SK-N-SH (cell line): ENCODE results near the gene PLCG2. TPM values are rescaled to one million over a fixed set of nuclear protein-coding genes. Genes with fewer than 3 reads are reported as not detected.

Experiments
- CTCF ChIA-PET: fragments of 300-600, 350-600 bp; formaldehyde crosslinking; extraction: SDS; loops from one replicate; lab custom pipeline; 2021; lab: Yijun Ruan, JAX
- POLR2A ChIA-PET: fragments of 350-600 bp; sonication (Branson Sonifier 250); formaldehyde crosslinking; extraction: SDS; loops from one replicate; lab custom pipeline; 2020; ENCODE audit warnings: antibody characterized with exemption, inconsistent platforms; lab: Yijun Ruan, JAX
- DNase-seq: peaks from one replicate; pipeline ENCODE4 v3.0.0; 2012
- H2AFZ ChIP-seq: fragments of 200-600 bp; sonication (generic); 2 replicates; pipeline ENCODE4 v1.8.1; 2016; ENCODE audit warnings: antibody characterized with exemption, mild to moderate bottlenecking, low read depth
- H3F3A ChIP-seq: fragments of 200-600 bp; sonication (generic); replicated peaks from 2 replicates; pipeline ENCODE3; 2016; ENCODE audit warnings: antibody characterized with exemption, mild to moderate bottlenecking; ENCODE audit not compliant: insufficient read depth
- H3K27ac ChIP-seq, 2 experiments: fragments of 200-500 bp in 1 of 2; fragments of 200-600 bp in 1 of 2; sonication (Bioruptor generic) in 1 of 2; sonication (generic), shearing (Covaris generic) in 1 of 2; 2 replicates each; pipeline versions ENCODE4 v1.5.1 to v1.6.1; 2014 to 2016; ENCODE audit warnings: low read depth in 2 of 2, inconsistent platforms in 1 of 2, low read length in 1 of 2, mild to moderate bottlenecking in 1 of 2, mixed read lengths in 1 of 2
- H3K27me3 ChIP-seq: fragments of 200-600 bp; sonication (generic), shearing (Covaris generic); 2 replicates; pipeline ENCODE4 v1.6.1; 2016; ENCODE audit warnings: mixed run types; ENCODE audit not compliant: insufficient read depth
- H3K36me3 ChIP-seq, 2 experiments: fragments of 200-500 bp in 1 of 2; fragments of 200-600 bp in 1 of 2; sonication (Bioruptor generic) in 1 of 2; sonication (generic) in 1 of 2; replicated peaks in 1 of 2; 2 replicates each; pipeline versions ENCODE3 to v1.5.1; 2014 to 2016; ENCODE audit warnings: low read length in 1 of 2, mild to moderate bottlenecking in 1 of 2; ENCODE audit not compliant: insufficient read depth in 2 of 2, control insufficient read depth in 1 of 2
- H3K4me1 ChIP-seq, 2 experiments: fragments of 200-500 bp in 1 of 2; fragments of 200-600 bp in 1 of 2; sonication (Bioruptor generic) in 1 of 2; sonication (generic), shearing (Covaris generic) in 1 of 2; 2 replicates each; pipeline versions ENCODE4 v1.5.1 to v1.6.1; 2014 to 2016; ENCODE audit warnings: low read depth in 1 of 2, low read length in 1 of 2, mixed run types in 1 of 2; ENCODE audit not compliant: insufficient read depth in 2 of 2, control insufficient read depth in 1 of 2
- H3K4me2 ChIP-seq: fragments of 200-600 bp; sonication (generic), shearing (Covaris generic); 2 replicates; pipeline ENCODE4 v1.6.1; 2017; ENCODE audit warnings: mixed run types
- H3K4me3 ChIP-seq, 2 experiments: fragments of 200-500 bp in 1 of 2; fragments of 200-600 bp in 1 of 2; sonication (Bioruptor generic) in 1 of 2; sonication (generic), shearing (Covaris generic) in 1 of 2; 2 replicates each; pipeline versions ENCODE4 v1.5.1 to v1.8.1; 2014 to 2016; ENCODE audit warnings: low read depth in 2 of 2, inconsistent platforms in 1 of 2, low read length in 1 of 2, mild to moderate bottlenecking in 1 of 2, mixed read lengths in 1 of 2, moderate library complexity in 1 of 2
- H3K79me2 ChIP-seq: fragments of 200-600 bp; sonication (generic); 2 replicates; pipeline ENCODE4 v1.8.1; 2017; ENCODE audit warnings: mild to moderate bottlenecking; ENCODE audit not compliant: insufficient read depth
- H3K9ac ChIP-seq: fragments of 200-600 bp; sonication (generic); 2 replicates; pipeline ENCODE4 v1.6.1; 2017; ENCODE audit warnings: mixed run types
- H3K9me2 ChIP-seq: fragments of 200-600 bp; sonication (generic); 2 replicates; pipeline ENCODE4 v1.6.1; 2017; ENCODE audit warnings: mixed run types
- H3K9me3 ChIP-seq: fragments of 200-600 bp; sonication (generic); 2 replicates; pipeline ENCODE4 v1.6.1; 2017; ENCODE audit warnings: mixed run types, mild to moderate bottlenecking, moderate library complexity
- H4K20me1 ChIP-seq: fragments of 200-600 bp; sonication (generic); 2 replicates; pipeline ENCODE4 v1.6.1; 2017; ENCODE audit warnings: mild to moderate bottlenecking, mixed run types; ENCODE audit not compliant: insufficient read depth
- EZH2phosphoT487 ChIP-seq: fragments of 200-600 bp; sonication (generic); IDR thresholded peaks from 2 replicates; pipeline ENCODE4 v1.6.1; 2017; ENCODE audit warnings: low read depth, mixed run types, mild to moderate bottlenecking, antibody characterized with exemption, moderate library complexity, borderline replicate concordance
- FOXJ3 ChIP-seq: sonication (generic); formaldehyde crosslinking; IDR thresholded peaks from 2 replicates; pipeline ENCODE4 v1.5.1; 2020; ENCODE audit warnings: mild to moderate bottlenecking, missing genetic modification reagents
- GABPA ChIP-seq: IDR thresholded peaks from 2 replicates; pipeline ENCODE4 v1.4.0; 2012; ENCODE audit warnings: low read depth, mild to moderate bottlenecking
- GATA2 ChIP-seq: sonication (generic); formaldehyde crosslinking; IDR thresholded peaks from 2 replicates; pipeline ENCODE4 v1.5.0; 2020; ENCODE audit warnings: mild to moderate bottlenecking, missing genetic modification reagents
- IRF3 ChIP-seq: fragments of 150-350 bp; IDR thresholded peaks from 2 replicates; pipeline ENCODE4 v1.6.1; 2016; ENCODE audit warnings: mild to moderate bottlenecking, low read depth, low read length
- JUND ChIP-seq: IDR thresholded peaks from 2 replicates; pipeline ENCODE4 v1.4.0; 2012
- MAX ChIP-seq: IDR thresholded peaks from 2 replicates; pipeline ENCODE4 v1.4.0; 2012; ENCODE audit warnings: low read depth
- MEF2A ChIP-seq: IDR thresholded peaks from 2 replicates; pipeline ENCODE4 v1.4.0; 2012; ENCODE audit warnings: low read depth, borderline replicate concordance
- MXI1 ChIP-seq: IDR thresholded peaks from 2 replicates; pipeline ENCODE4 v1.6.1; 2012; ENCODE audit warnings: mild to moderate bottlenecking, low read depth, low read length, improper control_type of control experiment
- RAD21 ChIP-seq: IDR thresholded peaks from 2 replicates; pipeline ENCODE4 v1.6.1; 2012; ENCODE audit warnings: mild to moderate bottlenecking, low read length
- RXRA ChIP-seq: IDR thresholded peaks from 2 replicates; pipeline ENCODE4 v1.4.0; 2012; ENCODE audit warnings: low read depth, mild to moderate bottlenecking, borderline replicate concordance
- TCF12 ChIP-seq: IDR thresholded peaks from 2 replicates; pipeline ENCODE4 v1.4.0; 2012
- USF1 ChIP-seq: IDR thresholded peaks from 2 replicates; pipeline ENCODE4 v1.4.0; 2012; ENCODE audit warnings: low read depth, borderline replicate concordance
- USF2 ChIP-seq: fragments of 150-350 bp; IDR thresholded peaks from 2 replicates; pipeline ENCODE4 v1.6.1; 2017; ENCODE audit warnings: antibody characterized with exemption, low read length, low read depth, borderline replicate concordance
- ZBTB33 ChIP-seq: IDR thresholded peaks from 2 replicates; pipeline ENCODE4 v1.4.0; 2012; ENCODE audit warnings: low read depth, borderline replicate concordance
- WGBS: methylation state at CpG from one replicate; pipeline ENCODE4 v1.1.6; 2017; ENCODE audit warnings: low lambda C conversion rate; 5-methylcytosine and 5-hydroxymethylcytosine counted together
- polyA plus RNA-seq, 3 experiments: library from polyadenylated mRNA; depleted of rRNA; stranded (reverse); fragments of >200 nt; gene quantifications; 2 replicates each; pipeline ENCODE4 v1.2.3, GENCODE V29; 2012

Gene PLCG2
- polyA plus RNA-seq, 1 of the 3 experiments (the other 2 are of a cell fraction), result 0.23 TPM

GRCh38 chr16:81806696-81807095 is 27.6 kb downstream of the PLCG2 start:
- H3K9me2 ChIP-seq, result no peaks in the 10 kb centered on the region
- no peak overlapping the region for H3K4me3 ChIP-seq
- WGBS, result 33% methylated on average over 5 of the region's 6 CpGs
- H3K4me2 ChIP-seq, result no peak overlapping the region
- no peaks in the 10 kb centered on the region for H3F3A ChIP-seq
- DNase-seq, result no peak
- no peak overlapping the region for H3K27ac ChIP-seq
- TF ChIP-seq JUND, result no peak
- TF ChIP-seq MAX, result no peak
- TF ChIP-seq RXRA, result no peak
- no peaks in the 10 kb centered on the region for H3K36me3 ChIP-seq
- no peaks in the 10 kb centered on the region for H3K4me1 ChIP-seq
- no peaks in the 10 kb centered on the region for H3K27me3 ChIP-seq
- H3K79me2 ChIP-seq, result no peaks in the 10 kb centered on the region
- no peak overlapping the region for H2AFZ ChIP-seq
- ChIA-PET CTCF (interaction anchor here (1.8 kb wide), 1 partner anchor 11 kb away, joined by 3 read pairs; no protein-coding TSS in a partner anchor), POLR2A (interaction anchor here (0.5 kb wide), 1 partner anchor 234 kb away, joined by 3 read pairs; no protein-coding TSS in a partner anchor)
- no peak overlapping the region for H3K9ac ChIP-seq
- H3K9me3 ChIP-seq, result no peaks in the 10 kb centered on the region
- no peaks in the 10 kb centered on the region for H4K20me1 ChIP-seq

GRCh38 chr16:81807767-81808358 is 28.8 kb downstream of the PLCG2 start:
- CTCF ChIA-PET, result no interaction called here
- TF ChIP-seq FOXJ3 (CRISPR knock-in tag) (no peak), USF2 (no peak), USF1 (no peak), ZBTB33 (no peak), MEF2A (no peak), JUND (no peak), RAD21 (no peak), TCF12 (no peak), IRF3 (no peak), MXI1 (no peak), GATA2 (CRISPR knock-in tag) (no peak), GABPA (no peak), EZH2phosphoT487 (no peak)
- TF ChIP-seq, all 33 proteins: peak for 0
- 40% methylated on average over 4 of the region's 4 CpGs for WGBS
- no peaks in the 10 kb centered on the region for H3F3A ChIP-seq
- POLR2A ChIA-PET, result no interaction called here
- H3K27ac ChIP-seq, result no peak overlapping the region
- H3K36me3 ChIP-seq, result no peaks in the 10 kb centered on the region
- no peaks in the 10 kb centered on the region for H4K20me1 ChIP-seq
- no peaks in the 10 kb centered on the region for H3K9me3 ChIP-seq
- no peaks in the 10 kb centered on the region for H3K4me1 ChIP-seq
- H3K9ac ChIP-seq, result no peak overlapping the region
- no peaks in the 10 kb centered on the region for H3K9me2 ChIP-seq
- H3K27me3 ChIP-seq, result no peaks in the 10 kb centered on the region
- no peak overlapping the region for H3K4me2 ChIP-seq
- H3K4me3 ChIP-seq, result no peak overlapping the region
- H3K79me2 ChIP-seq, result no peaks in the 10 kb centered on the region
- no peak for DNase-seq
- no peak overlapping the region for H2AFZ ChIP-seq
